ENCODE data around the gene TH. TPM values are rescaled to one million over a fixed set of nuclear protein-coding genes. Genes with fewer than 3 reads are reported as not detected.

TH gene
- total and polyA plus RNA-seq, 2 of the 4 experiments (the other 2 are of a cell fraction), result 0.10 TPM; not detected in 1

- dilution Hi-C loops (cut with HindIII; ENCODE audit: low sequenced_read_pairs, unreplicated experiment), result no loop called here
- H3K56ac ChIP-seq (ENCODE audit: extremely low read depth, insufficient read depth, low read length), result no peak overlapping the region
- H3K14ac ChIP-seq (replicated peaks; ENCODE audit: low read depth, low read length), result no peak overlapping the region
- in situ Hi-C loops (cut with MboI; ENCODE audit: low sequenced_read_pairs), result no loop called here
- H4K91ac ChIP-seq (ENCODE audit: insufficient read depth, low read depth, low read length), result no peak overlapping the region
- H3K27me3 ChIP-seq (ENCODE audit: control insufficient read depth, insufficient read depth, low read length), result peaks cover 35% of the 10 kb centered on the region
- H3K4ac ChIP-seq (ENCODE audit: low read depth, low read length), result no peak overlapping the region
- H3K23ac ChIP-seq (ENCODE audit: low read depth, low read length), result no peak overlapping the region
- no peak overlapping the region for H2AK5ac ChIP-seq (ENCODE audit: low read depth, low read length)
- H3K4me3 ChIP-seq (ENCODE audit: insufficient read depth, low read depth, low read length), result no peak overlapping the region
- no peaks in the 10 kb centered on the region; the same call in 1 of the 2 replicates for H4K20me1 ChIP-seq (ENCODE audit: insufficient read depth, low read length)
- DNase-seq, result no peak
- H2BK120ac ChIP-seq (ENCODE audit: low read depth, low read length), result no peak overlapping the region
- H3K9ac ChIP-seq (ENCODE audit: low read depth, low read length), result no peak overlapping the region
- CTCF ChIA-PET, result no interaction called here
- no peak overlapping the region for H3K4me2 ChIP-seq (ENCODE audit: low read depth, low read length)
- no peak overlapping the region for H2AK9ac ChIP-seq (replicated peaks; ENCODE audit: low read depth, low read length, poor library complexity)
- H2BK20ac ChIP-seq (ENCODE audit: low read depth, low read length), result no peak overlapping the region
- intact Hi-C loops (cut with micrococcal nuclease), result no loop called here
- no TSS peak for BruUV-seq (replicated peaks)
- no peak overlapping the region for H2AFZ ChIP-seq (replicated peaks; ENCODE audit: low read length, poor library complexity)
- H3K36me3 ChIP-seq (ENCODE audit: control insufficient read depth, insufficient read depth, low read length), result no peaks in the 10 kb centered on the region
- no peak for ATAC-seq (ENCODE audit: low read depth)
- no peak overlapping the region for H3K18ac ChIP-seq (ENCODE audit: low read depth, low read length)
- no peak overlapping the region for H2BK15ac ChIP-seq (ENCODE audit: low read depth, low read length)
- peaks cover 5% of the 10 kb centered on the region; the same call in 1 of the 2 replicates for H3K9me3 ChIP-seq (ENCODE audit: control insufficient read depth, insufficient read depth, low read length)
- H3K4me1 ChIP-seq (ENCODE audit: control insufficient read depth, insufficient read depth, low read length), result no peaks in the 10 kb centered on the region
- no peaks in the 10 kb centered on the region for H3K79me1 ChIP-seq (ENCODE audit: low read depth in 1 of 2, low read length in 2 of 2)
- POLR2A ChIA-PET (ENCODE audit: unreplicated experiment), result no interaction called here
- TF ChIP-seq RAD21 (IDR thresholded peaks at IDR 0.05; ENCODE audit: low read length) (no peak), ELK1 (IDR thresholded peaks at IDR 0.05; ENCODE audit: borderline replicate concordance, low read depth, low read length) (no peak), USF2 (IDR thresholded peaks at IDR 0.05; ENCODE audit: low read depth, low read length) (no peak), MXI1 (IDR thresholded peaks at IDR 0.05; ENCODE audit: borderline replicate concordance, low read depth, low read length) (no peak), CEBPB (IDR thresholded peaks at IDR 0.05; ENCODE audit: low read depth, low read length) (no peak), CHD1 (IDR thresholded peaks at IDR 0.05; ENCODE audit: low read depth, low read length) (no peak), FOS (IDR thresholded peaks at IDR 0.05; ENCODE audit: low read depth, low read length) (no peak), MAFK (IDR thresholded peaks at IDR 0.05; ENCODE audit: low read depth, low read length) (no peak), BHLHE40 (IDR thresholded peaks at IDR 0.05; ENCODE audit: low read depth, low read length) (no peak), NFE2L2 (IDR thresholded peaks at IDR 0.05; ENCODE audit: low read depth, low read length) (no peak), SMC3 (IDR thresholded peaks at IDR 0.05; ENCODE audit: low read depth, low read length) (no peak), MAZ (IDR thresholded peaks at IDR 0.05; ENCODE audit: borderline replicate concordance, low read depth, low read length) (no peak), RFX5 (IDR thresholded peaks at IDR 0.05; ENCODE audit: low read depth, low read length) (no peak), POLR2A (IDR thresholded peaks at IDR 0.05; ENCODE audit: low read depth, low read length) (no peak)
- no peak overlapping the region for H3K27ac ChIP-seq (ENCODE audit: insufficient read depth, low read length)
- H4K8ac ChIP-seq (ENCODE audit: low read depth in 2 of 2, low read length in 2 of 2), result no peak overlapping the region
- H4K5ac ChIP-seq (ENCODE audit: low read depth, low read length), result no peak overlapping the region
- 50% methylated on average over 7 of the region's 30 CpGs; no CpG with 5 or more reads in 1 of the 2 experiments for WGBS, 2 experiments (ENCODE audit: extremely low coverage in 2 of 2, insufficient read length in 1 of 2)
- H2BK5ac ChIP-seq (ENCODE audit: low read depth, low read length, poor library complexity, severe bottlenecking), result no peak overlapping the region
- no peaks in the 10 kb centered on the region for H3K9me1 ChIP-seq (ENCODE audit: insufficient read depth, low read length)
Observed at GRCh38 chr11:2211113-2211971, 39.7 kb upstream of the TH start.
